GM18502 (cell line): ENCODE results near the gene MYPN.
"Not testable (repeated sequence)": the region's sequence is repeated elsewhere in the genome, so short reads cannot be mapped to it uniquely, and the experiment has no call there.

Experiments used
- ATAC-seq: cut with Tn5 transposase; IDR thresholded peaks from one replicate; pipeline ENCODE4 v1.9.1; 2021; ENCODE audit warnings: mild to moderate bottlenecking; ENCODE audit not compliant: unreplicated experiment, poor library complexity

The MYPN gene

GRCh38 chr10:68166871-68167585 is 57.7 kb downstream of the MYPN start:
- no peak for ATAC-seq

- no peak for ATAC-seq
These were observed 58.4 kb downstream of the MYPN start for GRCh38 chr10:68167586-68168189.

GRCh38 chr10:68171539-68172080 is 62.3 kb downstream of the MYPN start:
- no peak for ATAC-seq

GRCh38 chr10:68172324-68172723 is 63.0 kb downstream of the MYPN start:
- ATAC-seq = no peak

GRCh38 chr10:68175949-68176348 is 66.7 kb downstream of the MYPN start:
- ATAC-seq = no peak

- no peak for ATAC-seq
These were observed 67.5 kb downstream of the MYPN start for GRCh38 chr10:68176797-68177196.

GRCh38 chr10:68178592-68178991 is 69.3 kb downstream of the MYPN start:
- no peak for ATAC-seq

- no peak for ATAC-seq
These were observed 69.7 kb downstream of the MYPN start for GRCh38 chr10:68179016-68179415.

- ATAC-seq = no peak
These were observed 71.2 kb downstream of the MYPN start for GRCh38 chr10:68180490-68180889.

- ATAC-seq = no peak
These were observed 75.3 kb downstream of the MYPN start for GRCh38 chr10:68184546-68184945.

- no peak for ATAC-seq
These were observed 75.8 kb downstream of the MYPN start for GRCh38 chr10:68185085-68185484.

- no peak for ATAC-seq
These were observed 79.5 kb downstream of the MYPN start for GRCh38 chr10:68188835-68189234.

- no peak for ATAC-seq
These were observed 82.8 kb downstream of the MYPN start for GRCh38 chr10:68192113-68192512.

- no peak for ATAC-seq
These were observed 85.0 kb downstream of the MYPN start for GRCh38 chr10:68194290-68194689.

- not testable (repeated sequence) for ATAC-seq
These were observed 86.5 kb downstream of the MYPN start for GRCh38 chr10:68195776-68196175.

GRCh38 chr10:68196701-68197100 is 87.4 kb downstream of the MYPN start:
- no peak for ATAC-seq

GRCh38 chr10:68202960-68203353 is 93.7 kb downstream of the MYPN start:
- ATAC-seq = no peak

GRCh38 chr10:68208424-68209042 is 99.2 kb downstream of the MYPN start:
- ATAC-seq = no peak

GRCh38 chr10:68211669-68212068 is 102.4 kb downstream of the MYPN start:
- no peak for ATAC-seq

- ATAC-seq = no peak
These were observed 103.5 kb downstream of the MYPN start for GRCh38 chr10:68212721-68213352.

GRCh38 chr10:68218786-68219185 is 109.5 kb downstream of the MYPN start:
- no peak for ATAC-seq
